Measurements from ENCODE around the gene C1orf21.

- TF ChIP-seq, protein P1, sequence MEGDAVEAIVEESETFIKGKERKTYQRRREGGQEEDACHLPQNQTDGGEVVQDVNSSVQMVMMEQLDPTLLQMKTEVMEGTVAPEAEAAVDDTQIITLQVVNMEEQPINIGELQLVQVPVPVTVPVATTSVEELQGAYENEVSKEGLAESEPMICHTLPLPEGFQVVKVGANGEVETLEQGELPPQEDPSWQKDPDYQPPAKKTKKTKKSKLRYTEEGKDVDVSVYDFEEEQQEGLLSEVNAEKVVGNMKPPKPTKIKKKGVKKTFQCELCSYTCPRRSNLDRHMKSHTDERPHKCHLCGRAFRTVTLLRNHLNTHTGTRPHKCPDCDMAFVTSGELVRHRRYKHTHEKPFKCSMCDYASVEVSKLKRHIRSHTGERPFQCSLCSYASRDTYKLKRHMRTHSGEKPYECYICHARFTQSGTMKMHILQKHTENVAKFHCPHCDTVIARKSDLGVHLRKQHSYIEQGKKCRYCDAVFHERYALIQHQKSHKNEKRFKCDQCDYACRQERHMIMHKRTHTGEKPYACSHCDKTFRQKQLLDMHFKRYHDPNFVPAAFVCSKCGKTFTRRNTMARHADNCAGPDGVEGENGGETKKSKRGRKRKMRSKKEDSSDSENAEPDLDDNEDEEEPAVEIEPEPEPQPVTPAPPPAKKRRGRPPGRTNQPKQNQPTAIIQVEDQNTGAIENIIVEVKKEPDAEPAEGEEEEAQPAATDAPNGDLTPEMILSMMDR (IDR thresholded peaks at IDR 0.05) = no peak
- TF ChIP-seq POLR2A (IDR thresholded peaks at IDR 0.05) = no peak
Observed at GRCh38 chr1:184677344-184677743, 290.5 kb downstream of the C1orf21 start.
